ENCODE results near the gene DOK6.
"Not testable (repeated sequence)": the region's sequence is repeated elsewhere in the genome, so short reads cannot be mapped to it uniquely, and the experiment has no call there.

Gene DOK6

DNA sequence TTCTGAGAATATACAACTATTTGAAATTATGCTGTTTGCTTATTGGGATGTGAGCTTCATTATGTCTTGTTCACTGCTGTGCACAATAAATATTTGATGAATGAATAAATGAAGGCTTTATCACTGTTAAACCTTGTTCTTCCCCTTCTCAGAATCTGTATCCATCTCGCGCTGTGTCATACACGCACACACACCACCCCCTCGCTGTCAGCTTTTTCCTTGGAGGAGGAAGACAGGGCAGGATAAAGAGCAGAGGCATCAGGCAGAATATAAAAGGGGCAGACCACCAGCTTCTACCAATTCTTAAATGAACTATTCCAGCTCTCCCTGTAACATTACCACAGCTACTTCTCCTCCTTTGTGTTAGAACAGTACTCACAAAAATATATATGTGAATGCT lies 472.0 kb downstream of the DOK6 start:
- no peaks in the 10 kb centered on the region for H3K36me3 ChIP-seq (ENCODE audit: control insufficient read depth in 4 of 4, insufficient read depth in 4 of 4, low read length in 3 of 4)
- H3K27me3 ChIP-seq (replicated peaks in 2 of 5; ENCODE audit: control insufficient read depth in 4 of 5, insufficient read depth in 5 of 5, low read length in 4 of 5) = no peaks in the 10 kb centered on the region
- no peak overlapping the region for H3K27ac ChIP-seq (ENCODE audit: insufficient read depth in 1 of 2, low read depth in 1 of 2, low read length in 2 of 2, poor library complexity in 1 of 2, severe bottlenecking in 2 of 2)
- ChIA-PET POLR2A (no interaction called here), CTCF (interaction anchor here (0.9 kb wide), 1 partner anchor 180 kb away, joined by 3 read pairs; no protein-coding TSS in a partner anchor)
- DNase-seq = no peak
- H3K4me3 ChIP-seq (ENCODE audit: control insufficient read depth in 1 of 7, extremely low read depth in 1 of 7, insufficient read depth in 4 of 7, low read depth in 2 of 7, low read length in 6 of 7) = no peak overlapping the region
- WGBS (ENCODE audit: insufficient coverage) = no CpG with 5 or more reads among the region's 4 CpGs
- no peaks in the 10 kb centered on the region for H3K4me1 ChIP-seq (ENCODE audit: control extremely low read depth in 1 of 4, control insufficient read depth in 4 of 4, insufficient read depth in 4 of 4, low read length in 3 of 4)
- H3K9me3 ChIP-seq (ENCODE audit: control extremely low read depth in 1 of 5, control insufficient read depth in 4 of 5, insufficient read depth in 2 of 5, low read depth in 1 of 5, low read length in 4 of 5) = no peaks in the 10 kb centered on the region

DNA sequence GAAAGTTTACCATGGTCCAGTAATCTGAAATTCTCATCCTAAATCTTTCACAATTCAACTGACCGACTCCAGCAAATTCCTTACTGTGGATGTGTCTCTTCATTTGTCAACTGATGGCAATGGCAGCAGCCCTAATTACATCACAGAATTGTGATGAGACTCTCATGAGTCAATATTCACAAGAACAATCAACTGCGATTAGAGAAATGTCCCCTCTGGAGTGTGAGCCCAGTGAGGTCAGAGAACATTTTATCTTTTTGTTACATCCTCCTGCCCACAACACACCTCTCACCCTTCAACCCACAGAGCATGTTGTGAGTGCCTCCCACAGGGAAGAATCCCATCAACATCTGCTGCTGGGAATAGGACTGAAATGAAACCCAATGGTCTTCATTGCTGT lies 473.4 kb downstream of the DOK6 start:
- H3K4me1 ChIP-seq (ENCODE audit: control extremely low read depth in 1 of 4, control insufficient read depth in 4 of 4, insufficient read depth in 4 of 4, low read length in 3 of 4) = no peaks in the 10 kb centered on the region
- ChIA-PET CTCF (no interaction called here), POLR2A (no interaction called here)
- no peaks in the 10 kb centered on the region for H3K9me3 ChIP-seq (ENCODE audit: control extremely low read depth in 1 of 5, control insufficient read depth in 4 of 5, insufficient read depth in 2 of 5, low read depth in 1 of 5, low read length in 4 of 5)
- H3K4me3 ChIP-seq (ENCODE audit: control insufficient read depth in 1 of 7, extremely low read depth in 1 of 7, insufficient read depth in 4 of 7, low read depth in 2 of 7, low read length in 6 of 7) = no peak overlapping the region
- H3K27me3 ChIP-seq (replicated peaks in 2 of 5; ENCODE audit: control insufficient read depth in 4 of 5, insufficient read depth in 5 of 5, low read length in 4 of 5) = no peaks in the 10 kb centered on the region
- H3K27ac ChIP-seq (ENCODE audit: insufficient read depth in 1 of 2, low read depth in 1 of 2, low read length in 2 of 2, poor library complexity in 1 of 2, severe bottlenecking in 2 of 2) = no peak overlapping the region
- no peaks in the 10 kb centered on the region for H3K36me3 ChIP-seq (ENCODE audit: control insufficient read depth in 4 of 4, insufficient read depth in 4 of 4, low read length in 3 of 4)
- no peak for DNase-seq
- 100% methylated on average over 1 of the region's 2 CpGs for WGBS (ENCODE audit: insufficient coverage)

DNA sequence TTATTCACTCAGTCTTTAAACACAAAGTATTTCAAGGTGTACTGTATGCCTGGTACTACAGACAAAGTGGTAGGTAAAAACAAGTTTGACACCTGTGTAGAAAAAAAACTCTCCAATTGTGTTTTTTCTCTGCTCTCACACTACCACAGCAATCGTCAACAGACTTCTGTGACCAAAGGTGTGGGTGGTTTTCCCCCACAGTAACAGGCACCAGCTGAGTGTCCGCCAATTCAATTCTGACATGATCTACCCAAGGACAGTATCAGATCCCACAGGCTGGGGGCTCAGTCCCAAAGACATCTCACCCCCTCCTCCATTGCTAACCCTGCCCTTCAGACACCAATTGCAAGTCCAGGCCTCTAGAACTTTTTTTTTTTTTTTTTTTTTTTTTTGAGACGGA lies 475.8 kb downstream of the DOK6 start:
- POLR2A ChIA-PET = no interaction called here
- no peak overlapping the region for H3K4me3 ChIP-seq (ENCODE audit: control insufficient read depth in 1 of 7, extremely low read depth in 1 of 7, insufficient read depth in 4 of 7, low read depth in 2 of 7, low read length in 6 of 7)
- no peaks in the 10 kb centered on the region for H3K9me3 ChIP-seq (ENCODE audit: control extremely low read depth in 1 of 5, control insufficient read depth in 4 of 5, insufficient read depth in 2 of 5, low read depth in 1 of 5, low read length in 4 of 5)
- no peak overlapping the region for H3K27ac ChIP-seq (ENCODE audit: insufficient read depth in 1 of 2, low read depth in 1 of 2, low read length in 2 of 2, poor library complexity in 1 of 2, severe bottlenecking in 2 of 2)
- no peak for DNase-seq
- H3K27me3 ChIP-seq (replicated peaks in 2 of 5; ENCODE audit: control insufficient read depth in 4 of 5, insufficient read depth in 5 of 5, low read length in 4 of 5) = no peaks in the 10 kb centered on the region
- CTCF ChIA-PET = no interaction called here
- WGBS (ENCODE audit: insufficient coverage) = no CpG with 5 or more reads among the region's 3 CpGs
- H3K36me3 ChIP-seq (ENCODE audit: control insufficient read depth in 4 of 4, insufficient read depth in 4 of 4, low read length in 3 of 4) = no peaks in the 10 kb centered on the region
- no peaks in the 10 kb centered on the region for H3K4me1 ChIP-seq (ENCODE audit: control extremely low read depth in 1 of 4, control insufficient read depth in 4 of 4, insufficient read depth in 4 of 4, low read length in 3 of 4)

GRCh38 chr18:69878213-69878933 lies 477.7 kb downstream of the DOK6 start:
- POLR2A ChIA-PET = no interaction called here
- no peak overlapping the region for H3K27ac ChIP-seq (ENCODE audit: insufficient read depth in 1 of 2, low read depth in 1 of 2, low read length in 2 of 2, poor library complexity in 1 of 2, severe bottlenecking in 2 of 2)
- H3K9me3 ChIP-seq (ENCODE audit: control extremely low read depth in 1 of 5, control insufficient read depth in 4 of 5, insufficient read depth in 2 of 5, low read depth in 1 of 5, low read length in 4 of 5) = no peaks in the 10 kb centered on the region
- CTCF ChIA-PET = no interaction called here
- H3K27me3 ChIP-seq (replicated peaks in 2 of 5; ENCODE audit: control insufficient read depth in 4 of 5, insufficient read depth in 5 of 5, low read length in 4 of 5) = no peaks in the 10 kb centered on the region
- H3K4me1 ChIP-seq (ENCODE audit: control extremely low read depth in 1 of 4, control insufficient read depth in 4 of 4, insufficient read depth in 4 of 4, low read length in 3 of 4) = no peaks in the 10 kb centered on the region
- no peak overlapping the region for H3K4me3 ChIP-seq (ENCODE audit: control insufficient read depth in 1 of 7, extremely low read depth in 1 of 7, insufficient read depth in 4 of 7, low read depth in 2 of 7, low read length in 6 of 7)
- DNase-seq = no peak
- 98% methylated on average over 4 of the region's 6 CpGs for WGBS (ENCODE audit: insufficient coverage)
- no peaks in the 10 kb centered on the region for H3K36me3 ChIP-seq (ENCODE audit: control insufficient read depth in 4 of 4, insufficient read depth in 4 of 4, low read length in 3 of 4)

DNA sequence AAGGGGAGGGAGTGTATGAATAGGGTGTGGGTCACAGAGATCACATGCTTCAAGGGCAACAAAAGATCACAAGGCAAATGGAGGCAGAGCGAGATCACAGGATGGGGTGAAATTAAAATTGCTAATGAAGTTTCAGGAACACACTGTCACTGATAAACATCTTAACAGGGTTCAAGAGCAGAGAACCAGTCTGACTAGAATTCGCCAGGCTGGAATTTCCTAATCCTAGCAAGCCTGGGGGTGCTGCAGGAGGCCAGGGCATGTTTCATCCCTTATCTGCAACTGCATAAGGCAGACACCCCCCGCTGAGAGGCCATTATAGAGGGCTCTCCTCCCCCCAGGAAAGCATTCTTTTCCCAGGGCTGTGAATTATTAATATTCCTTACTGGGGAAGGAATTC lies 478.4 kb downstream of the DOK6 start:
- H3K27me3 ChIP-seq (replicated peaks in 2 of 5; ENCODE audit: control insufficient read depth in 4 of 5, insufficient read depth in 5 of 5, low read length in 4 of 5); DNase-seq; POLR2A ChIA-PET; H3K4me3 ChIP-seq (ENCODE audit: control insufficient read depth in 1 of 7, extremely low read depth in 1 of 7, insufficient read depth in 4 of 7, low read depth in 2 of 7, low read length in 6 of 7); H3K27ac ChIP-seq (ENCODE audit: insufficient read depth in 1 of 2, low read depth in 1 of 2, low read length in 2 of 2, poor library complexity in 1 of 2, severe bottlenecking in 2 of 2); H3K4me1 ChIP-seq (ENCODE audit: control extremely low read depth in 1 of 4, control insufficient read depth in 4 of 4, insufficient read depth in 4 of 4, low read length in 3 of 4); CTCF ChIA-PET; H3K36me3 ChIP-seq (ENCODE audit: control insufficient read depth in 4 of 4, insufficient read depth in 4 of 4, low read length in 3 of 4); H3K9me3 ChIP-seq (ENCODE audit: control extremely low read depth in 1 of 5, control insufficient read depth in 4 of 5, insufficient read depth in 2 of 5, low read depth in 1 of 5, low read length in 4 of 5): not testable (repeated sequence)
- WGBS (ENCODE audit: insufficient coverage) = 100% methylated on average over 2 of the region's 3 CpGs

- Histone ChIP-seq H3K27me3 (replicated peaks in 2 of 5; ENCODE audit: control insufficient read depth in 4 of 5, insufficient read depth in 5 of 5, low read length in 4 of 5) (no peaks in the 10 kb centered on the region), H3K4me3 (ENCODE audit: control insufficient read depth in 1 of 7, extremely low read depth in 1 of 7, insufficient read depth in 4 of 7, low read depth in 2 of 7, low read length in 6 of 7) (no peak overlapping the region), H3K27ac (ENCODE audit: insufficient read depth in 1 of 2, low read depth in 1 of 2, low read length in 2 of 2, poor library complexity in 1 of 2, severe bottlenecking in 2 of 2) (no peak overlapping the region), H3K36me3 (ENCODE audit: control insufficient read depth in 4 of 4, insufficient read depth in 4 of 4, low read length in 3 of 4) (no peaks in the 10 kb centered on the region), H3K4me1 (ENCODE audit: control extremely low read depth in 1 of 4, control insufficient read depth in 4 of 4, insufficient read depth in 4 of 4, low read length in 3 of 4) (no peaks in the 10 kb centered on the region), H3K9me3 (ENCODE audit: control extremely low read depth in 1 of 5, control insufficient read depth in 4 of 5, insufficient read depth in 2 of 5, low read depth in 1 of 5, low read length in 4 of 5) (no peaks in the 10 kb centered on the region)
- WGBS (ENCODE audit: insufficient coverage) = 96% methylated on average over 2 of the region's 3 CpGs
- POLR2A ChIA-PET = no interaction called here
- DNase-seq = no peak
- CTCF ChIA-PET = no interaction called here
These were observed 479.4 kb downstream of the DOK6 start for GRCh38 chr18:69880083-69880482.

DNA sequence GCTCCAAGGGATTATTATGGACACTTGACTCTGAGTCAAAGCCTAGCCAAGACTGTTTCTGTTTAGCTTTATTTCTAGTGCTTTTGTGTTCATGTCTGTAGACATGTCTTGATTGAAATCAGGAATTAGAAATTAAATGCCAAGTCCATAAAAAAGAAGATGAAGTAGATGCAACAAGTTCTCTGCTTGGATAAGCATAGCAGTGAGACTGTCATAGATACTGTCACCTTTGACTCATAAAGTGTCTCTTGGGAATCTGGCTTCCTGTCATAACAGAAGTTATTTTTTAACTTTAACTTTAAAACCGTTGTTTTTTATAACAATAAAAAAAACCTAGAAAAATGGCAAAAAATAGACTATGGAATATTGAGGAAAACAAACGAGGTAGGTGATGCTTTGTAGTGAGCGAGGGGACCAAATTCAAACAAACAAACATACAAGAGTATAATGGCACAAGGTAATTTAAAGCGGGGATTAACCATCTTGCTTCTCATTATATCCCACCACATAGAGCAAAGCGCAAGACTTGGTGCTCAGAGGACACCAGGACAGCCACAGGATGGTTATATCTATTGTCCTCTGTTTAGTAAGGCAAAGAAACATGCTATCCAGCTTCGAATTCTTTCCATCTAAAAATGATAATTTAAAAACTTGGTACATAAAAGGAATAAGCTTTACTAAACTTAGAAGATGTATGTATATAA lies 482.4 kb downstream of the DOK6 start:
- WGBS (ENCODE audit: insufficient coverage) = 100% methylated on average over 2 of the region's 6 CpGs
- H3K27me3 ChIP-seq (replicated peaks in 2 of 5; ENCODE audit: control insufficient read depth in 4 of 5, insufficient read depth in 5 of 5, low read length in 4 of 5) = no peaks in the 10 kb centered on the region
- H3K4me1 ChIP-seq (ENCODE audit: control extremely low read depth in 1 of 4, control insufficient read depth in 4 of 4, insufficient read depth in 4 of 4, low read length in 3 of 4) = no peaks in the 10 kb centered on the region
- no peaks in the 10 kb centered on the region for H3K9me3 ChIP-seq (ENCODE audit: control extremely low read depth in 1 of 5, control insufficient read depth in 4 of 5, insufficient read depth in 2 of 5, low read depth in 1 of 5, low read length in 4 of 5)
- POLR2A ChIA-PET = no interaction called here
- CTCF ChIA-PET = no interaction called here
- no peak overlapping the region for H3K27ac ChIP-seq (ENCODE audit: insufficient read depth in 1 of 2, low read depth in 1 of 2, low read length in 2 of 2, poor library complexity in 1 of 2, severe bottlenecking in 2 of 2)
- no peak for DNase-seq
- H3K36me3 ChIP-seq (ENCODE audit: control insufficient read depth in 4 of 4, insufficient read depth in 4 of 4, low read length in 3 of 4) = no peaks in the 10 kb centered on the region
- H3K4me3 ChIP-seq (ENCODE audit: control insufficient read depth in 1 of 7, extremely low read depth in 1 of 7, insufficient read depth in 4 of 7, low read depth in 2 of 7, low read length in 6 of 7) = no peak overlapping the region

Measured in common myeloid progenitor, CD34-positive (primary cell).